GM23248 (cell line): ENCODE data around the gene OVCH1.

Experiments
- EZH2 ChIP-seq: fragments of 200-600 bp; sonication (generic); IDR thresholded peaks from 2 replicates; pipeline ENCODE4 v1.6.1; 2018; ENCODE audit warnings: antibody characterized with exemption, mild to moderate bottlenecking; ENCODE audit not compliant: insufficient read depth, poor library complexity, severe bottlenecking
- EZH2phosphoT487 ChIP-seq: fragments of 200-600 bp; sonication (generic); IDR thresholded peaks from 2 replicates; pipeline ENCODE4 v1.6.1; 2018; ENCODE audit warnings: antibody characterized with exemption, moderate library complexity, mild to moderate bottlenecking, low read depth; ENCODE audit not compliant: insufficient read depth

DNA sequence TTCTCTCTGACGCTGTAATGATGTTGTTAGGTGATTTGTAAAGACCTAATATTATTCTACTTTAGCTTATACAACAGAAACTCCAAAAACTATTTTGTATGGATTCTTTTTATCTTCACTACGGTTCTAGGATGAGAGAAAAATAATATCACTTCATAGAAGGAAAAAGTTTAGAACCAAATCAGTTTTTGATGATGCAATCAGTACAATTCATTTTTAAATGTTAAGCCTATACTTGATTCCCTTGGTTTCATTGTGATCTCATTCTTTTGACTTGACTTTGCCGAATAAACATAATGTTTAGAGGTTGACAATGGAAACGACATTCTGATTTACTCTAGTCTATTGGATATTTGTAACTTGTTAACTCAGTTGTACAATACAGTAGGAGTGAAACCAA, 91.9 kb downstream of the OVCH1 start:
- TF ChIP-seq EZH2phosphoT487 (no peak), EZH2 (no peak)
